Esophagus muscularis mucosa (tissue), 4 donors: Measurements from ENCODE around the gene NEK8.

Experiments
- CTCF ChIP-seq, 3 experiments: fragments of 200-600 bp in 2 of 3; fragments of 450-650 bp in 1 of 3; sonication (generic) in 2 of 3; IDR thresholded peaks; one replicate each; pipeline ENCODE4 v1.5.1; 2017 to 2019; ENCODE audit warnings: antibody characterized with exemption in 3 of 3, mild to moderate bottlenecking in 2 of 3, moderate library complexity in 1 of 3
- EP300 ChIP-seq: sonication (generic); formaldehyde crosslinking; IDR thresholded peaks from one replicate; pipeline ENCODE4 v1.6.1; 2017; ENCODE audit warnings: antibody characterized with exemption
- POLR2A ChIP-seq: fragments of 450-650 bp; IDR thresholded peaks from one replicate; pipeline ENCODE4 v1.6.1; 2017; ENCODE audit warnings: antibody characterized with exemption, moderate library complexity, mild to moderate bottlenecking, low read depth
- POLR2AphosphoS5 ChIP-seq, 2 donors: sonication (generic); formaldehyde crosslinking; IDR thresholded peaks; one replicate each; pipeline ENCODE4 v1.6.1; 2017; ENCODE audit warnings: antibody characterized with exemption in 2 of 2

- no peak for TF ChIP-seq CTCF (IDR thresholded peaks at IDR 0.05)
- no peak for TF ChIP-seq POLR2A
- TF ChIP-seq POLR2AphosphoS5 (IDR thresholded peaks at IDR 0.05), result no peak
- TF ChIP-seq EP300, result no peak
Observed at GRCh38 chr17:28698253-28698941, 30.2 kb upstream of the NEK8 start.
